HepG2 (cell line): ENCODE measurements around the gene RNF114. TPM values are rescaled to one million over a fixed set of nuclear protein-coding genes. Genes with fewer than 3 reads are reported as not detected.
A peak's percentile ranks its signal among the peaks of the same experiment; 100 is the strongest.

Experiments
- AFF4 ChIP-seq: sonication (generic); formaldehyde crosslinking; IDR thresholded peaks from 2 replicates; pipeline ENCODE4 v1.4.0; 2020; ENCODE audit warnings: missing genetic modification reagents
- CC2D1A ChIP-seq: sonication (generic); formaldehyde crosslinking; IDR thresholded peaks from 2 replicates; pipeline ENCODE4 v1.8.1; 2023; ENCODE audit warnings: mild to moderate bottlenecking, missing genetic modification reagents
- IRF2 ChIP-seq: IDR thresholded peaks from 2 replicates; pipeline ENCODE4 v1.6.1; 2018; ENCODE audit warnings: missing genetic modification reagents, missing compliant biosample characterization
- KDM5A ChIP-seq: fragments of 200-600 bp; sonication (generic); IDR thresholded peaks from 2 replicates; pipeline ENCODE4 v1.7.0; 2018; ENCODE audit warnings: antibody characterized with exemption, mild to moderate bottlenecking, low read length, borderline replicate concordance
- NFKB2 ChIP-seq: sonication (generic); formaldehyde crosslinking; IDR thresholded peaks from 2 replicates; pipeline ENCODE4 v1.4.0; 2020; ENCODE audit warnings: missing genetic modification reagents, borderline replicate concordance
- NR0B2 ChIP-seq: sonication (generic); formaldehyde crosslinking; IDR thresholded peaks from 2 replicates; pipeline ENCODE4 v1.4.0; 2020; ENCODE audit warnings: mild to moderate bottlenecking, missing genetic modification reagents
- PHF20 ChIP-seq: sonication (generic); formaldehyde crosslinking; IDR thresholded peaks from 2 replicates; pipeline ENCODE4 v1.5.0; 2020; ENCODE audit warnings: mild to moderate bottlenecking, missing genetic modification reagents
- TBP ChIP-seq: sonication (generic); formaldehyde crosslinking; IDR thresholded peaks from 2 replicates; pipeline ENCODE4 v1.5.0; 2020; ENCODE audit warnings: missing genetic modification reagents
- TBX2 ChIP-seq: sonication (generic); formaldehyde crosslinking; IDR thresholded peaks from 2 replicates; pipeline ENCODE4 v1.5.0; 2020; ENCODE audit warnings: missing genetic modification reagents, mild to moderate bottlenecking, borderline replicate concordance
- TFAP4 ChIP-seq: sonication (generic); IDR thresholded peaks from 2 replicates; pipeline ENCODE4 v1.6.1; 2016; ENCODE audit warnings: low read depth, borderline replicate concordance
- TOPORS ChIP-seq: sonication (generic); formaldehyde crosslinking; IDR thresholded peaks from 2 replicates; pipeline ENCODE4 v1.8.0; 2023; ENCODE audit warnings: mild to moderate bottlenecking, missing genetic modification reagents
- YEATS2 ChIP-seq: sonication (generic); formaldehyde crosslinking; IDR thresholded peaks from 2 replicates; pipeline ENCODE4 v1.4.0; 2020; ENCODE audit warnings: missing genetic modification reagents, borderline replicate concordance
- ZBTB4 ChIP-seq: sonication (generic); formaldehyde crosslinking; IDR thresholded peaks from 2 replicates; pipeline ENCODE4 v1.4.0; 2020; ENCODE audit warnings: missing genetic modification reagents, mild to moderate bottlenecking, borderline replicate concordance
- ZFP41 ChIP-seq: sonication (generic); formaldehyde crosslinking; IDR thresholded peaks from 2 replicates; pipeline ENCODE4 v1.4.0; 2020; ENCODE audit warnings: mild to moderate bottlenecking, missing genetic modification reagents, borderline replicate concordance
- ZNF124 ChIP-seq: sonication (generic); formaldehyde crosslinking; IDR thresholded peaks from 2 replicates; pipeline ENCODE4 v1.4.0; 2020; ENCODE audit warnings: missing genetic modification reagents
- ZNF33A ChIP-seq: sonication (generic); formaldehyde crosslinking; IDR thresholded peaks from 2 replicates; pipeline ENCODE4 v1.5.1; 2020; ENCODE audit warnings: missing genetic modification reagents, mild to moderate bottlenecking, moderate library complexity, borderline replicate concordance
- ZNF33B ChIP-seq: sonication (generic); formaldehyde crosslinking; IDR thresholded peaks from 2 replicates; pipeline ENCODE4 v1.5.1; 2020; ENCODE audit warnings: mild to moderate bottlenecking, missing genetic modification reagents
- ZNF597 ChIP-seq: sonication (generic); formaldehyde crosslinking; IDR thresholded peaks from 2 replicates; pipeline ENCODE4 v1.5.0; 2020; ENCODE audit warnings: missing genetic modification reagents
- polyA plus RNA-seq, 8 experiments: library from polyadenylated mRNA; depleted of rRNA in 3 of 8; stranded (reverse) in 7 of 8; unstranded in 1 of 8; fragments of >200 nt; fragmentation: Illumina TruSeq in 4 of 8; extraction: Trizol in 4 of 8; gene quantifications; 2 replicates each; pipeline versions ENCODE4 v1.2.1 to v1.2.3, GENCODE V29; 2011 to 2016; ENCODE audit warnings: low read depth in 4 of 8, missing spikeins in 1 of 8, mixed read lengths in 1 of 8; ENCODE audit not compliant: insufficient read depth in 1 of 8
- total RNA-seq, 5 experiments: library from RNA; depleted of rRNA; stranded (reverse); fragments of >200 nt; fragmentation: Illumina TruSeq; extraction: Trizol; gene quantifications; 2 replicates each; pipeline ENCODE4 v1.2.3, GENCODE V29; 2016; ENCODE audit warnings: low read depth in 1 of 5

The RNF114 gene
- total and polyA plus RNA-seq, 2 of the 13 experiments (the other 11 are each of a cell fraction or from before 2014, with no cell fraction given) = 119 to 126 TPM

GRCh38 chr20:49936153-49937026, at the start of gene RNF114 (continued):
- TF ChIP-seq ZBTB4 (CRISPR knock-in tag) (no peak), TBX2 (peak; percentile 81; the same call in 1 of the 2 replicates), KDM5A (peak; percentile 94), PHF20 (CRISPR knock-in tag) (no peak; the same call in none of the 2 replicates), TFAP4 (0 out of 2 replicates have a peak, but pooled peaks have one; percentile 53), TOPORS (peak; percentile 41; the same call in 1 of the 2 replicates), ZNF33B (peak; percentile 21; the same call in 1 of the 2 replicates), AFF4 (CRISPR knock-in tag) (peak; percentile 86; the same call in 1 of the 2 replicates), NR0B2 (CRISPR knock-in tag) (peak; percentile 80; the same call in 1 of the 2 replicates), CC2D1A (CRISPR knock-in tag) (no peak), YEATS2 (0 out of 2 replicates have a peak, but pooled peaks have one; percentile 26), NFKB2 (CRISPR knock-in tag) (peak; percentile 95; the same call in 1 of the 2 replicates), ZFP41 (CRISPR knock-in tag) (peak; percentile 55; the same call in 1 of the 2 replicates), IRF2 (CRISPR knock-in tag) (peak; percentile 80; the same call in 1 of the 2 replicates), ZNF597 (CRISPR knock-in tag) (no peak), TBP (CRISPR knock-in tag) (no peak), ZNF33A (no peak), ZNF124 (peak; percentile 92)
